ENCODE data around the gene CNIH4. TPM values are rescaled to one million over a fixed set of nuclear protein-coding genes. Genes with fewer than 3 reads are reported as not detected.

CNIH4 gene
- total RNA-seq, 2 experiments from 2014 or later: 48.3 to 51.6 TPM

GRCh38 chr1:224381880-224382548 is 25.3 kb downstream of the CNIH4 start:
- H3K4me1 Mint-ChIP-seq (ENCODE audit: low read depth): peaks cover 74% of the 10 kb centered on the region
- intact Hi-C loops (cut with micrococcal nuclease): loop anchor here (1.0 to 10.0 kb wide), 5 partner anchors 9 to 550 kb away; partner anchors contain the start of genes DEGS1 and NVL
- H3K4me3 Mint-ChIP-seq: peak overlapping the region; percentile 7
- no peaks in the 10 kb centered on the region for H3K27me3 Mint-ChIP-seq
- ChIA-PET POLR2A (interaction anchor here (0.5 to 1.6 kb wide), 5 partner anchors 9 to 52 kb away, joined by 3 to 5 read pairs (median 3); partner anchors contain the start of gene NVL), CTCF (interaction anchor here (0.9 to 1.2 kb wide), 5 partner anchors 15 to 55 kb away, joined by 3 to 6 read pairs (median 3); no protein-coding TSS in a partner anchor)
- peaks cover 28% of the 10 kb centered on the region for H3K36me3 Mint-ChIP-seq
- peak overlapping the region; percentile 11 for H3K27ac Mint-ChIP-seq
- no peaks in the 10 kb centered on the region for H3K9me3 Mint-ChIP-seq
- peak; percentile 31 for DNase-seq

- intact Hi-C loops (cut with micrococcal nuclease): loop anchor here (5.0 to 10.0 kb wide), 4 partner anchors 48 to 551 kb away; partner anchors contain the start of genes DEGS1 and NVL
- Mint-ChIP-seq H3K9me3 (no peaks in the 10 kb centered on the region), H3K4me1 (ENCODE audit: low read depth) (peaks cover 72% of the 10 kb centered on the region), H3K27me3 (no peaks in the 10 kb centered on the region), H3K4me3 (no peak overlapping the region), H3K27ac (no peak overlapping the region), H3K36me3 (peaks cover 23% of the 10 kb centered on the region)
- DNase-seq: no peak
- CTCF ChIA-PET: no interaction called here
- POLR2A ChIA-PET: interaction anchor here (1.3 kb wide), 1 partner anchor 8 kb away, joined by 5 read pairs; no protein-coding TSS in a partner anchor
Observed at GRCh38 chr1:224383218-224383617, 26.5 kb downstream of the CNIH4 start.

- no peaks in the 10 kb centered on the region for H3K9me3 Mint-ChIP-seq
- intact Hi-C loops (cut with micrococcal nuclease): loop anchor here (1.0 to 10.0 kb wide), 2 partner anchors 10 to 53 kb away; partner anchors contain the start of gene NVL
- CTCF ChIA-PET: no interaction called here
- POLR2A ChIA-PET: interaction anchor here (0.9 to 1.1 kb wide), 4 partner anchors 12 to 70 kb away, joined by 3 to 5 read pairs (median 3); partner anchors contain the start of gene WDR26
- no peak for DNase-seq
- no peaks in the 10 kb centered on the region for H3K27me3 Mint-ChIP-seq
- H3K4me3 Mint-ChIP-seq: no peak overlapping the region
- H3K36me3 Mint-ChIP-seq: peaks cover 35% of the 10 kb centered on the region
- peaks cover 43% of the 10 kb centered on the region for H3K4me1 Mint-ChIP-seq (ENCODE audit: low read depth)
- peak overlapping the region; percentile 16 for H3K27ac Mint-ChIP-seq
Observed at GRCh38 chr1:224387302-224387912, 30.7 kb downstream of the CNIH4 start.

GRCh38 chr1:224387943-224388342 is 31.3 kb downstream of the CNIH4 start:
- peaks cover 44% of the 10 kb centered on the region for H3K4me1 Mint-ChIP-seq (ENCODE audit: low read depth)

GRCh38 chr1:224390517-224390916 is 33.8 kb downstream of the CNIH4 start:
- peaks cover 39% of the 10 kb centered on the region for H3K36me3 Mint-ChIP-seq
- ChIA-PET CTCF (interaction anchor here (0.9 kb wide), 1 partner anchor 57 kb away, joined by 3 read pairs; no protein-coding TSS in a partner anchor), POLR2A (no interaction called here)
- no peak for DNase-seq
- H3K4me1 Mint-ChIP-seq (ENCODE audit: low read depth): peaks cover 42% of the 10 kb centered on the region
- H3K9me3 Mint-ChIP-seq: no peaks in the 10 kb centered on the region
- no peak overlapping the region for H3K27ac Mint-ChIP-seq
- H3K27me3 Mint-ChIP-seq: no peaks in the 10 kb centered on the region
- H3K4me3 Mint-ChIP-seq: no peak overlapping the region
- intact Hi-C loops (cut with micrococcal nuclease): loop anchor here (5.0 kb wide), 1 partner anchor 33 kb away; the partner anchor contains the start of gene CNIH4

More at GRCh38 chr1:224387943-224388342, 31.3 kb downstream of the CNIH4 start:
- Mint-ChIP-seq H3K27me3 (no peaks in the 10 kb centered on the region), H3K36me3 (peaks cover 37% of the 10 kb centered on the region), H3K27ac (peak overlapping the region; percentile 40), H3K4me3 (no peak overlapping the region), H3K9me3 (no peaks in the 10 kb centered on the region)
- intact Hi-C loops (cut with micrococcal nuclease): loop anchor here (1.0 to 10.0 kb wide), 2 partner anchors 11 to 53 kb away; partner anchors contain the start of gene NVL
- ChIA-PET CTCF (interaction anchor here (0.7 kb wide), 1 partner anchor 243 kb away, joined by 3 read pairs; no protein-coding TSS in a partner anchor), POLR2A (interaction anchor here (0.9 to 1.1 kb wide), 4 partner anchors 13 to 69 kb away, joined by 3 to 5 read pairs (median 3); partner anchors contain the start of gene WDR26)
- DNase-seq: no peak

- peaks cover 25% of the 10 kb centered on the region for H3K4me1 Mint-ChIP-seq (ENCODE audit: low read depth)
Observed at GRCh38 chr1:224392411-224393249, 36.0 kb downstream of the CNIH4 start.

GRCh38 chr1:224393294-224393693 is 36.6 kb downstream of the CNIH4 start:
- Mint-ChIP-seq H3K4me1 (ENCODE audit: low read depth) (peaks cover 21% of the 10 kb centered on the region), H3K27me3 (no peaks in the 10 kb centered on the region), H3K36me3 (peaks cover 56% of the 10 kb centered on the region), H3K27ac (no peak overlapping the region), H3K9me3 (no peaks in the 10 kb centered on the region), H3K4me3 (no peak overlapping the region)
- ChIA-PET POLR2A (no interaction called here), CTCF (no interaction called here)
- DNase-seq: no peak
- intact Hi-C loops (cut with micrococcal nuclease): loop anchor here (5.0 kb wide), 1 partner anchor 36 kb away; the partner anchor contains the start of gene CNIH4

More at GRCh38 chr1:224392411-224393249, 36.0 kb downstream of the CNIH4 start:
- no peaks in the 10 kb centered on the region for H3K9me3 Mint-ChIP-seq
- H3K36me3 Mint-ChIP-seq: peaks cover 50% of the 10 kb centered on the region
- ChIA-PET POLR2A (no interaction called here), CTCF (no interaction called here)
- no peak overlapping the region for H3K4me3 Mint-ChIP-seq
- H3K27ac Mint-ChIP-seq: peak overlapping the region; percentile 74
- intact Hi-C loops (cut with micrococcal nuclease): loop anchor here (5.0 kb wide), 1 partner anchor 35 kb away; the partner anchor contains the start of gene CNIH4
- H3K27me3 Mint-ChIP-seq: no peaks in the 10 kb centered on the region
- DNase-seq: no peak

GRCh38 chr1:224399887-224400286 is 43.2 kb downstream of the CNIH4 start:
- CTCF ChIA-PET: interaction anchor here (1.0 kb wide), 1 partner anchor 57 kb away, joined by 3 read pairs; no protein-coding TSS in a partner anchor

GRCh38 chr1:224402472-224403036 is 45.9 kb downstream of the CNIH4 start:
- no peak overlapping the region for H3K4me3 Mint-ChIP-seq
- ChIA-PET CTCF (no interaction called here), POLR2A (no interaction called here)
- no peaks in the 10 kb centered on the region for H3K9me3 Mint-ChIP-seq
- H3K27ac Mint-ChIP-seq: no peak overlapping the region
- H3K27me3 Mint-ChIP-seq: no peaks in the 10 kb centered on the region
- peaks cover 30% of the 10 kb centered on the region for H3K4me1 Mint-ChIP-seq (ENCODE audit: low read depth)
- peaks cover 45% of the 10 kb centered on the region for H3K36me3 Mint-ChIP-seq
- no peak for DNase-seq
- intact Hi-C loops (cut with micrococcal nuclease): no loop called here

More at GRCh38 chr1:224399887-224400286, 43.2 kb downstream of the CNIH4 start:
- intact Hi-C loops (cut with micrococcal nuclease): no loop called here
- Mint-ChIP-seq H3K4me3 (no peak overlapping the region), H3K36me3 (peaks cover 50% of the 10 kb centered on the region), H3K9me3 (no peaks in the 10 kb centered on the region), H3K27me3 (no peaks in the 10 kb centered on the region), H3K27ac (peak overlapping the region; percentile 24), H3K4me1 (ENCODE audit: low read depth) (peaks cover 17% of the 10 kb centered on the region)
- no peak for DNase-seq
- POLR2A ChIA-PET: no interaction called here

- Mint-ChIP-seq H3K4me3 (no peak overlapping the region), H3K27ac (no peak overlapping the region), H3K9me3 (no peaks in the 10 kb centered on the region), H3K27me3 (no peaks in the 10 kb centered on the region), H3K4me1 (ENCODE audit: low read depth) (peaks cover 40% of the 10 kb centered on the region), H3K36me3 (peaks cover 29% of the 10 kb centered on the region)
- intact Hi-C loops (cut with micrococcal nuclease): no loop called here
- DNase-seq: no peak
- ChIA-PET POLR2A (no interaction called here), CTCF (interaction anchor here (0.6 to 1.6 kb wide), 3 partner anchors 36 to 289 kb away, joined by 3 to 4 read pairs (median 3); no protein-coding TSS in a partner anchor)
Observed at GRCh38 chr1:224404916-224405603, 48.4 kb downstream of the CNIH4 start.

GRCh38 chr1:224405604-224405970 is 48.9 kb downstream of the CNIH4 start:
- ChIA-PET CTCF (no interaction called here), POLR2A (no interaction called here)
- DNase-seq: no peak
- peaks cover 29% of the 10 kb centered on the region for H3K36me3 Mint-ChIP-seq
- H3K4me3 Mint-ChIP-seq: no peak overlapping the region
- intact Hi-C loops (cut with micrococcal nuclease): no loop called here
- peak overlapping the region; percentile 2 for H3K27ac Mint-ChIP-seq
- H3K4me1 Mint-ChIP-seq (ENCODE audit: low read depth): peaks cover 40% of the 10 kb centered on the region
- H3K27me3 Mint-ChIP-seq: no peaks in the 10 kb centered on the region
- H3K9me3 Mint-ChIP-seq: no peaks in the 10 kb centered on the region
